HepG2 (cell line): ENCODE results near the gene OR7A10. TPM values are rescaled to one million over a fixed set of nuclear protein-coding genes. Genes with fewer than 3 reads are reported as not detected.

Experiments
- ATAC-seq: fragments of 200-7000 bp; cut with Tn5 transposase; 3 replicates; pipeline ENCODE4 v1.9.1; 2020; ENCODE audit warnings: mild to moderate bottlenecking, moderate library complexity
- BruUV-seq: library from RNA; stranded (reverse); fragments of 400-500 nt; replicated peaks from 2 replicates; lab custom pipeline; 2021; lab: Mats Ljungman, UMichigan
- CTCF ChIA-PET: fragments of 300-600 bp; formaldehyde crosslinking; extraction: SDS; loops from one replicate; lab custom pipeline; 2021; ENCODE audit warnings: low total read pairs, inconsistent platforms, low intra/inter-chr PET ratio; lab: Yijun Ruan, JAX
- POLR2A ChIA-PET: fragments of 350-600 bp; sonication (Branson Sonifier 250); formaldehyde crosslinking; loops from one replicate; lab custom pipeline; 2020; ENCODE audit warnings: antibody characterized with exemption, inconsistent platforms; lab: Yijun Ruan, JAX
- DNase-seq: peaks from one replicate; pipeline ENCODE4 v3.0.0-alpha.2; 2015; ENCODE audit warnings: low spot score
- FAIRE-seq: peaks from 3 replicates; lab custom pipeline; 2011; peaks lifted over from hg19 to GRCh38; lab: Jason Lieb, UNC
- H2AFZ ChIP-seq: one replicate; pipeline ENCODE4 v1.6.1; 2011; ENCODE audit warnings: low read length, inconsistent platforms
- H3K27ac ChIP-seq: fragments of 300-600 bp; 3 replicates; pipeline ENCODE4 v1.8.0; 2011; ENCODE audit warnings: mixed run types, mild to moderate bottlenecking, mixed read lengths, low read length, inconsistent platforms; ENCODE audit not compliant: insufficient read depth; ENCODE audit errors: extremely low read length
- H3K27me3 ChIP-seq, 2 experiments: fragments of 200-600 bp in 1 of 2; 2 replicates in 1 of 2; 3 replicates in 1 of 2; pipeline versions ENCODE4 v1.6.0 to v1.8.0; 2011; ENCODE audit warnings: low read length in 2 of 2, mild to moderate bottlenecking in 2 of 2, moderate library complexity in 2 of 2, inconsistent platforms in 1 of 2; ENCODE audit not compliant: insufficient read depth in 2 of 2, control insufficient read depth in 1 of 2
- H3K36me3 ChIP-seq, 2 experiments: fragments of 200-600 bp in 1 of 2; replicated peaks in 1 of 2; 2 replicates in 1 of 2; 3 replicates in 1 of 2; pipeline versions ENCODE4 v1.5.1 to v1.8.0; 2011; ENCODE audit warnings: low read length in 2 of 2, inconsistent platforms in 1 of 2; ENCODE audit not compliant: insufficient read depth in 2 of 2, control insufficient read depth in 1 of 2
- H3K4me1 ChIP-seq: 2 replicates; pipeline ENCODE4 v1.5.1; 2012; ENCODE audit warnings: low read length, inconsistent platforms; ENCODE audit not compliant: insufficient read depth
- H3K4me2 ChIP-seq: 2 replicates; pipeline ENCODE4 v1.6.0; 2011; ENCODE audit warnings: low read depth, low read length, inconsistent platforms
- H3K4me3 ChIP-seq, 3 experiments: fragments of 200-600 bp in 1 of 3; sonication (generic), shearing (Covaris generic) in 1 of 3; replicated peaks in 1 of 3; 2 replicates each; pipeline ENCODE4 v1.5.1; 2011 to 2016; ENCODE audit warnings: low read length in 3 of 3, inconsistent platforms in 2 of 3, low read depth in 2 of 3, mild to moderate bottlenecking in 2 of 3, control low read depth in 1 of 3, mixed read lengths in 1 of 3; ENCODE audit not compliant: insufficient read depth in 1 of 3
- H3K79me2 ChIP-seq: one replicate; pipeline ENCODE4 v1.6.1; 2011; ENCODE audit warnings: low read length, inconsistent platforms; ENCODE audit not compliant: insufficient read depth
- H3K9ac ChIP-seq: 2 replicates; pipeline ENCODE4 v1.6.0; 2011; ENCODE audit warnings: mild to moderate bottlenecking, low read depth, low read length, inconsistent platforms; ENCODE audit not compliant: insufficient read depth
- H3K9me3 ChIP-seq: 2 replicates; pipeline ENCODE4 v1.5.1; 2012; ENCODE audit warnings: mild to moderate bottlenecking, low read length
- H4K20me1 ChIP-seq: 2 replicates; pipeline ENCODE4 v1.6.0; 2011; ENCODE audit warnings: inconsistent platforms, mild to moderate bottlenecking, low read length, moderate library complexity; ENCODE audit not compliant: insufficient read depth
- DDIT3 ChIP-seq: sonication (generic); formaldehyde crosslinking; IDR thresholded peaks from 2 replicates; pipeline ENCODE4 v1.4.0; 2020; ENCODE audit warnings: mild to moderate bottlenecking, missing genetic modification reagents
- GZF1 ChIP-seq: sonication (generic); formaldehyde crosslinking; IDR thresholded peaks from 2 replicates; pipeline ENCODE4 v1.5.1; 2020; ENCODE audit warnings: mild to moderate bottlenecking, missing genetic modification reagents
- HDAC2 ChIP-seq: sonication (generic); formaldehyde crosslinking; IDR thresholded peaks from 2 replicates; pipeline ENCODE4 v1.4.0; 2020; ENCODE audit warnings: missing genetic modification reagents
- KDM3A ChIP-seq: IDR thresholded peaks from 2 replicates; pipeline ENCODE4 v1.6.1; 2018; ENCODE audit warnings: low read depth, missing compliant biosample characterization
- PATZ1 ChIP-seq: sonication (generic); formaldehyde crosslinking; IDR thresholded peaks from 2 replicates; pipeline ENCODE4 v1.4.0; 2020; ENCODE audit warnings: missing genetic modification reagents
- PAWR ChIP-seq: sonication (generic); formaldehyde crosslinking; IDR thresholded peaks from 2 replicates; pipeline ENCODE4 v1.4.0; 2020; ENCODE audit warnings: missing genetic modification reagents, mild to moderate bottlenecking, borderline replicate concordance
- PCBP2 ChIP-seq: fragments of 200-400 bp; formaldehyde crosslinking; optimal IDR thresholded peaks from 2 replicates; pipeline ENCODE3; 2018; ENCODE audit warnings: low read length, low read depth; ENCODE audit not compliant: poor library complexity, severe bottlenecking
- RELA ChIP-seq: sonication (generic); formaldehyde crosslinking; IDR thresholded peaks from 2 replicates; pipeline ENCODE4 v1.4.0; 2020; ENCODE audit warnings: missing genetic modification reagents
- SOX5 ChIP-seq: IDR thresholded peaks from 2 replicates; pipeline ENCODE4 v1.6.1; 2016; ENCODE audit warnings: borderline replicate concordance
- SPEN ChIP-seq: sonication (generic); formaldehyde crosslinking; IDR thresholded peaks from 2 replicates; pipeline ENCODE4 v1.5.1; 2020; ENCODE audit warnings: low read depth, mild to moderate bottlenecking, missing genetic modification reagents
- ZFP62 ChIP-seq: sonication (generic); formaldehyde crosslinking; IDR thresholded peaks from 2 replicates; pipeline ENCODE4 v1.4.0; 2020; ENCODE audit warnings: missing genetic modification reagents
- ZNF530 ChIP-seq: sonication (generic); formaldehyde crosslinking; IDR thresholded peaks from 2 replicates; pipeline ENCODE4 v1.5.0; 2020; ENCODE audit warnings: low read depth, mild to moderate bottlenecking, missing genetic modification reagents
- WGBS: methylation state at CpG from one replicate; pipeline ENCODE4 v1.1.6; 2017; ENCODE audit warnings: low lambda C conversion rate; 5-methylcytosine and 5-hydroxymethylcytosine counted together
- in situ Hi-C: cut with HindIII; loops from 2 replicates; pipeline ENCODE4 v1.10.0; 2017; ENCODE audit warnings: low pct_unique_long_range_greater_than_20kb; ENCODE audit not compliant: extremely low pct_ligation_motif_present
- intact Hi-C: fragments of 100-400 bp; cut with micrococcal nuclease; formaldehyde crosslinking; loops from one replicate; pipeline ENCODE4 v1.10.0; 2022; ENCODE audit not compliant: unreplicated experiment
- polyA plus RNA-seq, 8 experiments: library from polyadenylated mRNA; depleted of rRNA in 3 of 8; stranded (reverse) in 7 of 8; unstranded in 1 of 8; fragments of >200 nt; fragmentation: Illumina TruSeq in 4 of 8; extraction: Trizol in 4 of 8; gene quantifications; 2 replicates each; pipeline versions ENCODE4 v1.2.1 to v1.2.3, GENCODE V29; 2011 to 2016; ENCODE audit warnings: low read depth in 4 of 8, missing spikeins in 1 of 8, mixed read lengths in 1 of 8; ENCODE audit not compliant: insufficient read depth in 1 of 8
- total RNA-seq, 5 experiments: library from RNA; depleted of rRNA; stranded (reverse); fragments of >200 nt; fragmentation: Illumina TruSeq; extraction: Trizol; gene quantifications; 2 replicates each; pipeline ENCODE4 v1.2.3, GENCODE V29; 2016; ENCODE audit warnings: low read depth in 1 of 5
- TF ChIP-seq, protein P1 (sequence below): sonication (generic); formaldehyde crosslinking; IDR thresholded peaks from 2 replicates; pipeline ENCODE4 v1.8.0; 2022; ENCODE audit warnings: mild to moderate bottlenecking, missing genetic modification reagents, borderline replicate concordance
- TF ChIP-seq, protein P2 (sequence below): sonication (generic); formaldehyde crosslinking; IDR thresholded peaks from 2 replicates; pipeline ENCODE4 v1.4.0; 2020; ENCODE audit warnings: missing genetic modification reagents
- TF ChIP-seq, protein P3 (sequence below): sonication (generic); formaldehyde crosslinking; IDR thresholded peaks from 2 replicates; pipeline ENCODE4 v1.5.0; 2020; ENCODE audit warnings: mild to moderate bottlenecking, missing genetic modification reagents
- TF ChIP-seq, protein P4 (sequence below): sonication (generic); formaldehyde crosslinking; IDR thresholded peaks from 2 replicates; pipeline ENCODE4 v1.5.0; 2020; ENCODE audit warnings: mild to moderate bottlenecking, missing genetic modification reagents

OR7A10 gene
- total and polyA plus RNA-seq, 2 of the 13 experiments (the other 11 are each of a cell fraction or from before 2014, with no cell fraction given), result not detected

GRCh38 chr19:14837391-14837790 lies 11.3 kb downstream of the OR7A10 start (continued):
- TF ChIP-seq, protein P1, sequence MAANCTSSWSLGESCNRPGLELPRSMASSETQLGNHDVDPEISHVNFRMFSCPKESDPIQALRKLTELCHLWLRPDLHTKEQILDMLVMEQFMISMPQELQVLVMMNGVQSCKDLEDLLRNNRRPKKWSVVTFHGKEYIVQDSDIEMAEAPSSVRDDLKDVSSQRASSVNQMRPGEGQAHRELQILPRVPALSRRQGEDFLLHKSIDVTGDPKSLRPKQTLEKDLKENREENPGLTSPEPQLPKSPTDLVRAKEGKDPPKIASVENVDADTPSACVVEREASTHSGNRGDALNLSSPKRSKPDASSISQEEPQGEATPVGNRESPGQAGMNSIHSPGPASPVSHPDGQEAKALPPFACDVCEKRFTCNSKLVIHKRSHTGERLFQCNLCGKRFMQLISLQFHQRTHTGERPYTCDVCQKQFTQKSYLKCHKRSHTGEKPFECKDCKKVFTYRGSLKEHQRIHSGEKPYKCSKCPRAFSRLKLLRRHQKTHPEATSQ (CRISPR knock-in tag), result no peak
- no peak for TF ChIP-seq KDM3A (CRISPR knock-in tag)
- no peak for TF ChIP-seq ZFP62 (CRISPR knock-in tag)
- TF ChIP-seq GZF1 (CRISPR knock-in tag), result no peak

DNA sequence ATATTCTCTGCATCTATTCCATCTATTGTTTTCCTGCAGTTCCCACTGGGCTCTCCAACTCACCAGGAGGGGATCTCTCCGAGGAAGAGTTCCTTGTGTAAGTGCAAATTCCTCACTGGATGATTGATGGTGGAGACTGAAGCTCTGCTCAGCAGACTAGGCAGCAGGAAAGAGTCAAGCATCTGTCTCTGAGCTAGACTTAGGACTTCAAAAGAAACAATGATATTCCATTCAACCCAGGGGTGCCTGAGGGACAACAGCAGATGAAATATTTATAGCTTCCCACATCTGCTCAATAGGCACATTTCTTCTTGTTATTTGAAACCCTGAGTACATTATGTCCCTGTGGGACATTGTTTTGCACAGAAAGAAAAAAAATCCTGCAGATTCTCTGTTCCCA lies 13.7 kb downstream of the OR7A10 start, which contains the start of the genes OR7A5 and OR7C1:
OR7A5 (minus strand) TSS at position 175 of the 400 bp plus-strand sequence. CDS start 6,944 bp downstream, outside the sequence.
OR7C1 (minus strand) TSS at position 175 of the 400 bp plus-strand sequence. CDS start 35,049 bp downstream, outside the sequence.
- ChIA-PET POLR2A (no interaction called here), CTCF (no interaction called here)
- in situ Hi-C loops (no loop called here), intact Hi-C loops (no loop called here)
- FAIRE-seq (no peak), ATAC-seq (no peak), DNase-seq (no peak)
- Histone ChIP-seq H3K4me2 (no peak within 1 kb of the TSS), H3K4me3 (no peak within 1 kb of the TSS), H3K79me2 (no peaks in the 10 kb centered on the region), H2AFZ (no peak within 1 kb of the TSS), H3K27me3 (no peaks in the 10 kb centered on the region), H3K4me1 (no peaks in the 10 kb centered on the region), H3K36me3 (no peaks in the 10 kb centered on the region), H3K9ac (no peak within 1 kb of the TSS), H3K9me3 (no peaks in the 10 kb centered on the region), H4K20me1 (no peaks in the 10 kb centered on the region), H3K27ac (no peak within 1 kb of the TSS)
- 0% methylated on average over 1 of the region's 1 CpG for WGBS
- no TSS peak for BruUV-seq
- no peak for TF ChIP-seq PATZ1
- no peak for TF ChIP-seq SOX5 (CRISPR knock-in tag)
- TF ChIP-seq HDAC2, result no peak
- TF ChIP-seq, protein P2, sequence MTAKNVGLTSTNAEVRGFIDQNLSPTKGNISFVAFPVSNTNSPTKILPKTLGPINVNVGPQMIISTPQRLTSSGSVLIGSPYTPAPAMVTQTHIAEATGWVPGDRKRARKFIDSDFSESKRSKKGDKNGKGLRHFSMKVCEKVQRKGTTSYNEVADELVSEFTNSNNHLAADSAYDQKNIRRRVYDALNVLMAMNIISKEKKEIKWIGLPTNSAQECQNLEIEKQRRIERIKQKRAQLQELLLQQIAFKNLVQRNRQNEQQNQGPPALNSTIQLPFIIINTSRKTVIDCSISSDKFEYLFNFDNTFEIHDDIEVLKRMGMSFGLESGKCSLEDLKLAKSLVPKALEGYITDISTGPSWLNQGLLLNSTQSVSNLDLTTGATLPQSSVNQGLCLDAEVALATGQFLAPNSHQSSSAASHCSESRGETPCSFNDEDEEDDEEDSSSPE (CRISPR knock-in tag), result no peak
- TF ChIP-seq, protein P3, sequence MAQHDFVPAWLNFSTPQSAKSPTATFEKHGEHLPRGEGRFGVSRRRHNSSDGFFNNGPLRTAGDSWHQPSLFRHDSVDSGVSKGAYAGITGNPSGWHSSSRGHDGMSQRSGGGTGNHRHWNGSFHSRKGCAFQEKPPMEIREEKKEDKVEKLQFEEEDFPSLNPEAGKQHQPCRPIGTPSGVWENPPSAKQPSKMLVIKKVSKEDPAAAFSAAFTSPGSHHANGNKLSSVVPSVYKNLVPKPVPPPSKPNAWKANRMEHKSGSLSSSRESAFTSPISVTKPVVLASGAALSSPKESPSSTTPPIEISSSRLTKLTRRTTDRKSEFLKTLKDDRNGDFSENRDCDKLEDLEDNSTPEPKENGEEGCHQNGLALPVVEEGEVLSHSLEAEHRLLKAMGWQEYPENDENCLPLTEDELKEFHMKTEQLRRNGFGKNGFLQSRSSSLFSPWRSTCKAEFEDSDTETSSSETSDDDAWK (CRISPR knock-in tag), result no peak
- no peak for TF ChIP-seq RELA (CRISPR knock-in tag)
- TF ChIP-seq SPEN (CRISPR knock-in tag), result no peak
- TF ChIP-seq ZNF530 (CRISPR knock-in tag), result no peak
- TF ChIP-seq, protein P4, sequence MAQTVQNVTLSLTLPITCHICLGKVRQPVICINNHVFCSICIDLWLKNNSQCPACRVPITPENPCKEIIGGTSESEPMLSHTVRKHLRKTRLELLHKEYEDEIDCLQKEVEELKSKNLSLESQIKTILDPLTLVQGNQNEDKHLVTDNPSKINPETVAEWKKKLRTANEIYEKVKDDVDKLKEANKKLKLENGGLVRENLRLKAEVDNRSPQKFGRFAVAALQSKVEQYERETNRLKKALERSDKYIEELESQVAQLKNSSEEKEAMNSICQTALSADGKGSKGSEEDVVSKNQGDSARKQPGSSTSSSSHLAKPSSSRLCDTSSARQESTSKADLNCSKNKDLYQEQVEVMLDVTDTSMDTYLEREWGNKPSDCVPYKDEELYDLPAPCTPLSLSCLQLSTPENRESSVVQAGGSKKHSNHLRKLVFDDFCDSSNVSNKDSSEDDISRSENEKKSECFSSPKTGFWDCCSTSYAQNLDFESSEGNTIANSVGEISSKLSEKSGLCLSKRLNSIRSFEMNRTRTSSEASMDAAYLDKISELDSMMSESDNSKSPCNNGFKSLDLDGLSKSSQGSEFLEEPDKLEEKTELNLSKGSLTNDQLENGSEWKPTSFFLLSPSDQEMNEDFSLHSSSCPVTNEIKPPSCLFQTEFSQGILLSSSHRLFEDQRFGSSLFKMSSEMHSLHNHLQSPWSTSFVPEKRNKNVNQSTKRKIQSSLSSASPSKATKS, result no peak
- TF ChIP-seq PCBP2, result no peak
- no peak for TF ChIP-seq PAWR (CRISPR knock-in tag)
- TF ChIP-seq DDIT3 (CRISPR knock-in tag), result no peak
